Fibroblast of the conjunctiva (primary cell): ENCODE results near the gene CPLX4.

ENCODE experiments used
- DNase-seq: peaks from one replicate; pipeline ENCODE4 v3.0.0-alpha.2; 2010; ENCODE audit warnings: low read depth

Gene CPLX4

GRCh38 chr18:59318460-59319050 is at the start of gene CPLX4:
Gene CPLX4 (minus strand): TSS chr18:59318649. CDS start chr18:59318462, 187 bp downstream.
- DNase-seq = no peak

GRCh38 chr18:59360381-59360780 is 41.9 kb upstream of the CPLX4 start:
- DNase-seq = no peak

- DNase-seq = no peak
These were observed 41.1 kb upstream of the CPLX4 start for GRCh38 chr18:59359576-59359952.

- DNase-seq = peak; percentile 88
These were observed 40.5 kb upstream of the CPLX4 start, which contains the start of gene LMAN1 for GRCh38 chr18:59358712-59359575. Gene LMAN1 (minus strand): TSS chr18:59359265. CDS start chr18:59359244, 21 bp downstream.

GRCh38 chr18:59358414-59358711 is 39.9 kb upstream of the CPLX4 start:
- DNase-seq = peak; percentile 10

- no peak for DNase-seq
These were observed 39.5 kb upstream of the CPLX4 start for GRCh38 chr18:59357928-59358327.

- DNase-seq = no peak
These were observed 36.3 kb upstream of the CPLX4 start for GRCh38 chr18:59354731-59355130.

- DNase-seq = no peak
These were observed 34.7 kb upstream of the CPLX4 start for GRCh38 chr18:59353079-59353680.

GRCh38 chr18:59352250-59352855 is 33.9 kb upstream of the CPLX4 start:
- no peak for DNase-seq

GRCh38 chr18:59345556-59345955 is 27.1 kb upstream of the CPLX4 start:
- no peak for DNase-seq

GRCh38 chr18:59344996-59345395 is 26.5 kb upstream of the CPLX4 start:
- DNase-seq = no peak

GRCh38 chr18:59343926-59344325 is 25.5 kb upstream of the CPLX4 start:
- DNase-seq = no peak

- DNase-seq = no peak
These were observed 22.4 kb upstream of the CPLX4 start for GRCh38 chr18:59340817-59341216.

- DNase-seq = no peak
These were observed 21.9 kb upstream of the CPLX4 start for GRCh38 chr18:59340312-59340711.

GRCh38 chr18:59332986-59333385 is 14.5 kb upstream of the CPLX4 start:
- DNase-seq = no peak

GRCh38 chr18:59328683-59329082 is 10.2 kb upstream of the CPLX4 start:
- DNase-seq = no peak

- DNase-seq = no peak
These were observed 7.5 kb upstream of the CPLX4 start for GRCh38 chr18:59325965-59326364.

- DNase-seq = no peak
These were observed 6.1 kb upstream of the CPLX4 start for GRCh38 chr18:59324623-59324971.

- no peak for DNase-seq
These were observed 5.6 kb upstream of the CPLX4 start for GRCh38 chr18:59323931-59324622.

GRCh38 chr18:59311631-59312030 is 6.8 kb downstream of the CPLX4 start:
- no peak for DNase-seq

GRCh38 chr18:59308938-59309260 is 9.6 kb downstream of the CPLX4 start:
- no peak for DNase-seq

- DNase-seq = peak; percentile 18
These were observed 10.1 kb downstream of the CPLX4 start for GRCh38 chr18:59308248-59308937.
